ENCODE results near the gene C19orf85.

GRCh38 chr19:55440411-55441105, 24.0 kb downstream of the C19orf85 start:
- TF ChIP-seq GATA2 (IDR thresholded peaks at IDR 0.05; ENCODE audit: low read depth, low read length) (no peak), GATA3 (IDR thresholded peaks at IDR 0.05; ENCODE audit: low read depth, low read length) (no peak)
